Keratinocyte (primary cell): Measurements from ENCODE around the gene KCNN3. TPM values are rescaled to one million over a fixed set of nuclear protein-coding genes. Genes with fewer than 3 reads are reported as not detected.

ENCODE experiments used
- DNase-seq: peaks from one replicate; pipeline ENCODE4 v3.0.0-alpha.2; 2011; ENCODE audit warnings: low read depth, missing footprints, low spot score
- FAIRE-seq: peaks from 2 replicates; lab custom pipeline; 2011; peaks lifted over from hg19 to GRCh38; lab: Jason Lieb, UNC
- H2AFZ ChIP-seq: 2 replicates; pipeline ENCODE4 v1.6.0; 2012; ENCODE audit warnings: low read length, control low read depth, inconsistent platforms; ENCODE audit not compliant: control insufficient read depth
- H3K27ac ChIP-seq: 2 replicates; pipeline ENCODE4 v1.5.1; 2011; ENCODE audit warnings: low read length; ENCODE audit not compliant: control insufficient read depth, insufficient read depth
- H3K27me3 ChIP-seq: 3 replicates; pipeline ENCODE4 v1.6.0; 2011; ENCODE audit warnings: low read length; ENCODE audit not compliant: control insufficient read depth, insufficient read depth; ENCODE audit errors: extremely low read depth
- H3K36me3 ChIP-seq, 2 experiments: 2 replicates in 1 of 2; 3 replicates in 1 of 2; pipeline ENCODE4 v1.5.1; 2011; ENCODE audit warnings: low read length in 2 of 2, mild to moderate bottlenecking in 1 of 2; ENCODE audit not compliant: control insufficient read depth in 2 of 2, insufficient read depth in 2 of 2; ENCODE audit errors: extremely low read depth in 1 of 2
- H3K4me1 ChIP-seq: 3 replicates; pipeline ENCODE4 v1.5.1; 2011; ENCODE audit warnings: low read length; ENCODE audit not compliant: control insufficient read depth, insufficient read depth; ENCODE audit errors: extremely low read depth
- H3K4me2 ChIP-seq: 3 replicates; pipeline ENCODE4 v1.6.0; 2011; ENCODE audit warnings: low read depth, low read length; ENCODE audit not compliant: control insufficient read depth, insufficient read depth; ENCODE audit errors: extremely low read depth
- H3K4me3 ChIP-seq, 3 experiments: fragments of 200-600 bp in 1 of 3; sonication (generic) in 1 of 3; 2 replicates in 2 of 3; 3 replicates in 1 of 3; pipeline ENCODE4 v1.5.1; 2011 to 2016; ENCODE audit warnings: low read length in 3 of 3, mild to moderate bottlenecking in 3 of 3, control low read depth in 2 of 3, inconsistent platforms in 1 of 3, low read depth in 1 of 3, mixed read lengths in 1 of 3, mixed run types in 1 of 3, moderate library complexity in 1 of 3; ENCODE audit not compliant: control insufficient read depth in 2 of 3, insufficient read depth in 2 of 3; ENCODE audit errors: extremely low read depth in 1 of 3
- H3K79me2 ChIP-seq: 2 replicates; pipeline ENCODE4 v1.6.0; 2012; ENCODE audit warnings: low read length; ENCODE audit not compliant: control insufficient read depth, insufficient read depth
- H3K9ac ChIP-seq: 3 replicates; pipeline ENCODE4 v1.6.0; 2011; ENCODE audit warnings: low read length; ENCODE audit not compliant: control insufficient read depth, insufficient read depth; ENCODE audit errors: extremely low read depth
- H3K9me1 ChIP-seq: 3 replicates; pipeline ENCODE4 v1.6.0; 2011; ENCODE audit warnings: low read length; ENCODE audit not compliant: control insufficient read depth, insufficient read depth; ENCODE audit errors: extremely low read depth
- H3K9me3 ChIP-seq: 2 replicates; pipeline ENCODE4 v1.5.1; 2012; ENCODE audit warnings: low read depth, low read length; ENCODE audit not compliant: control insufficient read depth
- H4K20me1 ChIP-seq: 3 replicates; pipeline ENCODE4 v1.6.0; 2011; ENCODE audit warnings: low read length; ENCODE audit not compliant: control insufficient read depth, insufficient read depth; ENCODE audit errors: extremely low read depth
- EZH2 ChIP-seq: IDR thresholded peaks from one replicate; pipeline ENCODE4 v1.6.1; 2012; ENCODE audit warnings: inconsistent platforms, mild to moderate bottlenecking, low read length, moderate library complexity
- dilution Hi-C: fragments of 300-500 bp; cut with MboI; formaldehyde crosslinking; loops from one replicate; pipeline ENCODE4 v1.7.0; 2020; ENCODE audit warnings: low sequenced_read_pairs; ENCODE audit not compliant: extremely low pct_ligation_motif_present
- polyA plus RNA-seq, 5 experiments: library from polyadenylated mRNA; depleted of rRNA in 3 of 5; stranded (reverse) in 3 of 5; stranded (forward) in 1 of 5; unstranded in 1 of 5; fragments of >200 nt; gene quantifications; 1 replicate in 1 of 5; 2 replicates in 3 of 5; 3 replicates in 1 of 5; pipeline versions ENCODE4 v1.2.1 to v1.2.3, GENCODE V29; 2011 to 2012; ENCODE audit warnings: missing spikeins in 2 of 5, low read depth in 1 of 5, low replicate concordance in 1 of 5
- TF ChIP-seq, protein P1 (sequence below), 3 experiments: IDR thresholded peaks in 1 of 3; conservative IDR thresholded peaks in 1 of 3; optimal IDR thresholded peaks in 1 of 3; 2 replicates in 2 of 3; 3 replicates in 1 of 3; pipeline versions ENCODE3 to v1.5.1; 2011; ENCODE audit warnings: low read length in 3 of 3, mild to moderate bottlenecking in 3 of 3, moderate library complexity in 2 of 3, control low read depth in 1 of 3, inconsistent platforms in 1 of 3; ENCODE audit not compliant: insufficient read depth in 2 of 3; ENCODE audit errors: extremely low read depth in 1 of 3

The KCNN3 gene
- polyA plus RNA-seq, 1 donor (not counting 4 experiments of a cell fraction or from before 2014, with no cell fraction given) = 0.05 TPM

- no peaks in the 10 kb centered on the region for H3K79me2 ChIP-seq
- no peaks in the 10 kb centered on the region for H3K9me3 ChIP-seq
- DNase-seq (no peak), FAIRE-seq (no peak)
- TF ChIP-seq, protein P1, sequence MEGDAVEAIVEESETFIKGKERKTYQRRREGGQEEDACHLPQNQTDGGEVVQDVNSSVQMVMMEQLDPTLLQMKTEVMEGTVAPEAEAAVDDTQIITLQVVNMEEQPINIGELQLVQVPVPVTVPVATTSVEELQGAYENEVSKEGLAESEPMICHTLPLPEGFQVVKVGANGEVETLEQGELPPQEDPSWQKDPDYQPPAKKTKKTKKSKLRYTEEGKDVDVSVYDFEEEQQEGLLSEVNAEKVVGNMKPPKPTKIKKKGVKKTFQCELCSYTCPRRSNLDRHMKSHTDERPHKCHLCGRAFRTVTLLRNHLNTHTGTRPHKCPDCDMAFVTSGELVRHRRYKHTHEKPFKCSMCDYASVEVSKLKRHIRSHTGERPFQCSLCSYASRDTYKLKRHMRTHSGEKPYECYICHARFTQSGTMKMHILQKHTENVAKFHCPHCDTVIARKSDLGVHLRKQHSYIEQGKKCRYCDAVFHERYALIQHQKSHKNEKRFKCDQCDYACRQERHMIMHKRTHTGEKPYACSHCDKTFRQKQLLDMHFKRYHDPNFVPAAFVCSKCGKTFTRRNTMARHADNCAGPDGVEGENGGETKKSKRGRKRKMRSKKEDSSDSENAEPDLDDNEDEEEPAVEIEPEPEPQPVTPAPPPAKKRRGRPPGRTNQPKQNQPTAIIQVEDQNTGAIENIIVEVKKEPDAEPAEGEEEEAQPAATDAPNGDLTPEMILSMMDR (optimal IDR thresholded peaks at IDR 0.05 in 1 of 3, IDR thresholded peaks at IDR 0.05 in 1 of 3, conservative IDR thresholded peaks at IDR 0.05 in 1 of 3; ENCODE audit: extremely low read depth in 1 of 3, insufficient read depth in 2 of 3, low read length in 3 of 3) = no peak
- TF ChIP-seq EZH2 = no peak
- no peaks in the 10 kb centered on the region for H3K9me1 ChIP-seq
- H4K20me1 ChIP-seq = no peaks in the 10 kb centered on the region
- H3K36me3 ChIP-seq = no peaks in the 10 kb centered on the region
- H3K4me1 ChIP-seq = no peaks in the 10 kb centered on the region
- H3K27me3 ChIP-seq = peaks cover 1% of the 10 kb centered on the region
- no peak overlapping the region for H3K9ac ChIP-seq
- H3K4me2 ChIP-seq = no peak overlapping the region
- H3K4me3 ChIP-seq = no peak overlapping the region
- H3K27ac ChIP-seq = no peak overlapping the region
- dilution Hi-C loops = no loop called here
- no peak overlapping the region for H2AFZ ChIP-seq
Observed at GRCh38 chr1:154777154-154777553, 92.9 kb downstream of the KCNN3 start.

- Histone ChIP-seq H3K27me3 (no peaks in the 10 kb centered on the region), H3K9me3 (no peaks in the 10 kb centered on the region), H3K9ac (no peak overlapping the region), H4K20me1 (no peaks in the 10 kb centered on the region), H3K9me1 (no peaks in the 10 kb centered on the region), H2AFZ (no peak overlapping the region), H3K79me2 (no peaks in the 10 kb centered on the region), H3K4me2 (no peak overlapping the region), H3K36me3 (no peaks in the 10 kb centered on the region), H3K27ac (no peak overlapping the region), H3K4me1 (no peaks in the 10 kb centered on the region), H3K4me3 (no peak overlapping the region)
- FAIRE-seq = no peak
- DNase-seq = no peak
- dilution Hi-C loops = no loop called here
- no peak for TF ChIP-seq EZH2
- TF ChIP-seq, protein P1 (optimal IDR thresholded peaks at IDR 0.05 in 1 of 3, IDR thresholded peaks at IDR 0.05 in 1 of 3, conservative IDR thresholded peaks at IDR 0.05 in 1 of 3; ENCODE audit: extremely low read depth in 1 of 3, insufficient read depth in 2 of 3, low read length in 3 of 3) = no peak
Observed at GRCh38 chr1:154775621-154776605, 94.2 kb downstream of the KCNN3 start.
